Myocyte (in vitro differentiated cells): Measurements from ENCODE around the gene HNRNPUL1. TPM values are rescaled to one million over a fixed set of nuclear protein-coding genes. Genes with fewer than 3 reads are reported as not detected.
"Not testable (repeated sequence)": the region's sequence is repeated elsewhere in the genome, so short reads cannot be mapped to it uniquely, and the experiment has no call there.

Source experiments
- DNase-seq: peaks from one replicate; pipeline ENCODE4 v3.0.0-alpha.2; 2012; ENCODE audit warnings: low read depth
- polyA plus RNA-seq: library from polyadenylated mRNA; unstranded; fragments of >200 nt; gene quantifications from one replicate; pipeline ENCODE4 v1.2.1, GENCODE V29; 2012; ENCODE audit warnings: missing spikeins
- total RNA-seq: library from RNA; depleted of rRNA; stranded (reverse); fragments of >200 nt; gene quantifications from 2 replicates; pipeline ENCODE4 v1.2.3, GENCODE V29; 2014

The HNRNPUL1 gene
- total RNA-seq: 78.6 and 81.4 TPM in 2 replicates
- 112 TPM for polyA plus RNA-seq

DNA sequence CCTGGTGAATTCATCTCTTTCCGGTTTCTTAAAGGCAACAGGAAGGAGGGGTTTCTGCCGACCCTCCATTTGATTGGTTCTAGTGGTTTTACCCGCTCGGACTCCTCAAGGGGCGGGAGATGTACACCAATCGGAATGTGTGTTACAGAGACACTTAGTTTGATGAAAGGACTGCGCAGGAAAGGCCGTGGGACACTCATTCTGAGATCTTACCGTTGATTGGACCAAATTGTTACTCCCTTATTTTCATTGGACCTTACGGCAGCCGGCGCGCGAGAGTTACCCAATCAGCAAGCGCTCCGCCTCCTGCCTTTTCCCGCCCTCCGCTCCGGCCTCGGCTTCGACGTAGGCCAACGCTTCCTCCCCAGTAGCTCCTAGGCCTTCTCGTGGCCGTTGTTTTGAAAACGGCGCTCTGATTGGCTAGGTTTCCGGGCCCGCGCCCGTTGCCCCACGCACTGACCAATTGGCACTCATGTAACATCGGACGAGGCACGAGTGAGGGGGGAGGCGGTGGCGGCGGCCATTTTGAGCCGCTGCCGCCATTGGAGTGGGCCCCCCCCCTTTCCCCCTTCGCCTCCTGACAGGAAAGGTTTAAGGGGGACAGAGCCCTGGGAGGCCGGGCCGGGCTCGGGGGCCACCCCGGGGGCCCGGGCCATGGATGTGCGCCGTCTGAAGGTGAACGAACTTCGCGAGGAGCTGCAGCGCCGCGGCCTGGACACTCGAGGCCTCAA is at the start of gene HNRNPUL1:
Gene HNRNPUL1 (plus strand): TSS at position 523 of the 731 bp plus-strand sequence. CDS start 132 bp downstream, at position 655.
- DNase-seq: peak; percentile 100

DNA sequence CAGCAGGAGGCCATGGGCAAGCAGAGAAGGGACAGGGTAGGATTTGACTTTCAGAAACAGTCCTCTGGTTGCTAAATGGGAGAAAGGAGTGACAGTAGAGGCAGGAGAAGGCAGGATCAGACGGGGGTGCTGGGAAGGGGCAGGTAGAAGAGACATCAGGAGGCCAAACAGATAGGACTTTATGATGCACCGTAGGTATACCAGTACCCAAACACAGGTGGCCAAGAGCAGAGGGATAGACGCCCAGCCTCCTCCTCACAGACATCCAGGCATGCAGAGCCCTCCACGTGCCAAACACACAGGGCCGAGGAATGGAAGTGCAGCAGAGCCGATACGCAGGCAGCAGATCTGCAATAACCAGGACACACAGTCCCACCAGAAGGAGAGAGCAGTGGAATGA is 46.4 kb upstream of the HNRNPUL1 start:
- no peak for DNase-seq

DNA sequence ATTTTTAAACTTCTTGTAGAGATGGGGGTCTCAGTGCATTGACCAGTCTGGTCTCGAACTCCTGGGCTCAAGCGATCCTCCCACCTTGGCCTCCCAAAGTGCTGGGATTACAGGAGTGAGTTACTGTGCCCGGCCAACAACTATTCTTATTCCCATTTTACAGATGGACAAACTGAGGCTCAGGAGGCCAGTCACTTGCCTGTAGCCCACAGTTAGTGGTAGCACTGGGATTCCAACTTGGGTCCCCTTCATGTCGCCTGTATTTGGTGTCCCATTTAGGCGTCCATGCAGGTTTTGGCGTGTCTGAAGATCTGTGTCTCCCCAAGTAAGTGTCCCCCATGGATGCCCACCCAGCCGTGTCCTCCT is 45.9 kb upstream of the HNRNPUL1 start:
- DNase-seq: no peak

DNA sequence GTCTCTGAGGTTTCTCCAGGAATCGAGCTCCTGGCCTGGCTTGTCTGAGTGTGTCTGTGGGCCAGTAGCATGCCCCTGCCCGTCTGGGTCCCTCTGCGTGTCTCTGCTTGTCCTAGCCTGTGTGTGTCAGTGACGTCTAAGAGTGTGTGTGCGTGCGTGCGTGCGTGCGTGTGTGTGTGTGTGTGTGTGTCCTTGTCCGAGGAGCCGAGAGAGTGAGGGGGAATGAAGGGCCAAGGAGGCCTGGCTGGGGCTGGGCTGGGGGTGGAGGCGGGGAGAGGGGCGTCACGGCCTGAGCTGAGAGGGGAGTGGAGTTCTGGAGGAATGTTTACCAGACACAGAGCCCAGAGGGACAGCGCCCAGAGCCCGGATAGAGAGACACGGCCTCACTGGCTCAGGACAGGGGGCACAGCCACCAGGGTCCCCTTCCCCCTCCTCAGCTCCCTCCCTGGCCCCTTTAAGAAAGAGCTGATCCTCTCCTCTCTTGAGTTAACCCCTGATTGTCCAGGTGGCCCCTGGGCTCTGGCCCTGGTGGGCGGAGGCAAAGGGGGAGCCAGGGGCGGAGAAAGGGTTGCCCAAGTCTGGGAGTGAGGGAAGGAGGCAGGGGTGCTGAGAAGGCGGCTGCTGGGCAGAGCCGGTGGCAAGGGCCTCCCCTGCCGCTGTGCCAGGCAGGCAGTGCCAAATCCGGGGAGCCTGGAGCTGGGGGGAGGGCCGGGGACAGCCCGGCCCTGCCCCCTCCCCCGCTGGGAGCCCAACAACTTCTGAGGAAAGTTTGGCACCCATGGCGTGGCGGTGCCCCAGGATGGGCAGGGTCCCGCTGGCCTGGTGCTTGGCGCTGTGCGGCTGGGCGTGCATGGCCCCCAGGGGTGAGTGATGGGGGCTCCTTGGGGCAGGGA is 45.3 kb upstream of the HNRNPUL1 start, which contains the start of gene AXL:
Gene AXL (plus strand): TSS at position 609 of the 893 bp plus-strand sequence. CDS start 170 bp downstream, at position 779.
- DNase-seq: peak; percentile 91

DNA sequence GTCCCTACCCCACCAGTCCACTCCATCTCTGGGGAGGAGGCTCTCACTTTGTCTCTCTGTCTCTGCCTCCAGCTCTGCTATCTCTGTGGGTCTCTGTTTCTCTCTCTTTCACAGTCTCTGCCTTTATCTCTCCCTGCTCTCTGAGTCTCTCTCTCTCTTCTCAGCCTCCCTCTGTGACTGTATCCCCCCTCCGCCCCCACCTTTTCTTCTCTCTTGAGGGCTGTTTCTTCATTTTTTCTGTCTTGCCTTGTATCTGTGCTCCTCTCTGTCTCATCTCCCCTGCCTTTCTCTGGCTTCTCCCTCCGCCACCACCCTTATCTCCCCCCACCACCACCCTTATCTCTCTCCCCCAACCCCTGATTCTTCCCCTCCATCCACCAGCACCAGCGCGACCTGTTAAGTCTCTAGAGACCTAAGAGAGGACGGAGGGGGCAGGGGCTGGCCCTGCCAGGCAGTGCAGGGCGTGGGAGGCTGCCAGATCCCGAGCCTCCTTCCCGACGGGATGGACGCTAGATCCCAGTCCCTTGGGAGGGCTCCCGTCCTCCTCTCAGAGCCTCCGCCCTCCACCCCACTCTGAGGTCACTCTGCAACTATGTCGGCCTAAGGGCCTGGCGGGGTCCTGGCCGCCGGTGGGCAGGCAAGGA is 44.1 kb upstream of the HNRNPUL1 start:
- DNase-seq: peak; percentile 58

DNA sequence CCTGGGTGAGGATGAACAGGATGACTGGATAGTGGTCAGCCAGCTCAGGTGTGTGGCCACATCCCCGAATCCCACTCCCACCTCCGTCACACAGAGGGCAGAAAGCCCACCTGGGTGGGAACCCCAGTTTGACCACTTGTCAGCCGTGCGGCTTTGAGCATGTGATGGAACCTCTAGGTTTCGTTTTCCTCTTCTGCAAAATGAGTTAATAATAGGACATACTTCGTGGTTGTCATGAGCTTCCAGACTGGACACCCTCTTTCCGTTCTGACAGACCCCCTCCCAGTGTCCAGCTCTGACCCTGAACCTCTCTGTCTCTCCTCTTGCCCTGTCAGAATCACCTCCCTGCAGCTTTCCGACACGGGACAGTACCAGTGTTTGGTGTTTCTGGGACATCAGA is 43.4 kb upstream of the HNRNPUL1 start:
- DNase-seq: no peak

DNA sequence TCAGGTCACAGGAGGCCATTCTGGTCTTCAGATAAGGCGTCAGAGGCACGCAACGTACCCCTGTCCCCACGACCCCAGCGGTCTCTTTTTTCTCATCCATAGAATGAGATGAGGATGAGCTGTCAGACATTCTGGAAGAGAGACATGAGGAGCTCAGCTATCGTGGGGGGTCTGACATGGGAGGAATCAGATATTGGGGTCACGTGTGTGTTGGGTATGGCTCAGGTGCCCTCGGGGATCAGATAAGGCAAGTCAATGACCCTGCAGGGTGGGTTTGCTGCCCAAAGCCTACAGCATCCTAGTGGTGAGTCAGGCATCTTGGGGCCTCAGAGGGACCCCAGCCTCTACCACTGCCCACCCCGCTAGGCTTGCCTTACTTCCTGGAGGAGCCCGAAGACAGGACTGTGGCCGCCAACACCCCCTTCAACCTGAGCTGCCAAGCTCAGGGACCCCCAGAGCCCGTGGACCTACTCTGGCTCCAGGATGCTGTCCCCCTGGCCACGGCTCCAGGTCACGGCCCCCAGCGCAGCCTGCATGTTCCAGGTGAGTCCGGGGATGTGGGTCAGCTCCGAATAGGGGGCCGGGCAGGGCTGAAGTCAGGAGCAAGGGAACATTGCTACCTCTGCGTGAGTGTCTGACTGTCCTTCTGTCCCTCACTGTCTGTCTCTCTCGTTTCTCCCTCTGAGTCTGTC is 42.5 kb upstream of the HNRNPUL1 start:
- DNase-seq: no peak

DNA sequence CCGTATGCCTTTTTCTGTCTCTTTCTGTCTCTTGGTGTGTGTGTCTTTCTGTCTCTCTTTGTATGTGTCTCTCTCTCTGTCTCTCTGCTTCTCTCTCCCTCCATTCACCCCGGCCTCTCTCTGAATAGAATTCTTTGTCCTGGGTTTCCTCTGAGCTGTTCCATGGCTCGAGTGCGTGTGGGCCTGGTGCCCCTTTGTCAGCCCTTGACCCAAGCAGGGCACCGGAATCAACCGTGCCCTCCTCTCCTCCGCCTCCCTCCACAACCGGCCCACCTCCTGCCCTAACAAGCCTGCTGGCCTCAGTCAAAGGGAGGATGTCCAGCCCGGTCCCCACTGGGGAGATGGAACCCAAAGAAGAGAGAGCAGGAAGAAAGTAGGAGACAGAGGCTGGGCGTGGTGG is 41.9 kb upstream of the HNRNPUL1 start:
- no peak for DNase-seq

DNA sequence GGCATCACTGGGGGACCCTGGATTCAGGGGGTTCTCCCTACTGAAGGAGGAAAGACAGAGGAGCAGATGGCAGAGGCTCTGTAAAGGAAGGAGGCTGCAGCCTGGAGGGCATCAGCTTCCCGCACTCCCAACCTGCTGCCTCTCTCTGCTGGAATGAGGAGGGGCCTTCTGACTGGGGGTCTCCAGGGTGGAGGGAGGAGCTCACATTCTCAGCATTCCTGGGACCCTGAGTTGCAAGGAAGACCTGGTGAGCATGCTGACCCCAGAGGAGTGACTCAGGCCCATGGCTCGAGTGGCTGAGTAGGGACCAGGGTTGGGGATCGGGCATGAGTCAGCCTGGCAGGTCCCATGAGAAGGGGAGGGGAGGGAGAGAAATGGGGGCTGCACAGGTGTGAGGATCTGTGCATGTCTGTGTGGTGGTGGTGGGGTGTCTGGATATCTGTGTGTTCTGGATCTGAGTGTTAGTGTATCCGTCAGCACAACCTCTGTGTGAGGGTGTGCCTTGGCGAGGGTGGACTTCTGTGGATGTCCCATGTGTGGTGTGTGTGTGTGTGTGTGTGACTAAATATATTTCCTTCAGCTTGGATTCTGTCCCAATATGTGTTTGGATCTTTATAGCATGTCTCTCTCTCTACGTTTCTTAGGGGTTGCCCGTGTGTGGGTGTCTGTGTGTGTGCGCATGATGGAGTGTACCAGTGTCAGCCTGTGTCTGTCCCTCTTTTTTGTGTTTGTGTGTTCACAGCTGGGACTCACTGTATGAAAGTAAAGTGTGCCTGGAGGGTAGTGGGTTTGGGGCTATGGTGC is 40.5 kb upstream of the HNRNPUL1 start:
- peak; percentile 81 for DNase-seq

DNA sequence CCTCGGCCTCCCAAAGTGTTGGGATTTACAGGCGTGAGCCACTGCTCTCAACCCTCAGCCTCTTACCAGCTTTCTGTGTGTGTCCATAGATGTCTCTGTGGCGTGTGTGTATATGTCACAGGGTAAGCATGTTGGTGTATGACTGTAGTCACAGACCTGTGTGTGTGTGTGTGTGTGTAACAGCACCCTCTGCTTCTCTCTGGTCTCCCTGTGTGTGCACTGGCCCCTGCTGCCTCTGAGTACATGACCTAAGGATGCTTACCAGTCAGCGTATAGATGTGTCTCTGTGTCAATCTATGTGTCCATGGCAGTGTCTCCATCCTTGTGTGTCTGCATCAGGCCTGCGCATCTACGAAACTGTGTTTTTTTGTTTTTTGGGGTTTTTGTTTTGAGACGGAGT is 39.5 kb upstream of the HNRNPUL1 start:
- no peak for DNase-seq

DNA sequence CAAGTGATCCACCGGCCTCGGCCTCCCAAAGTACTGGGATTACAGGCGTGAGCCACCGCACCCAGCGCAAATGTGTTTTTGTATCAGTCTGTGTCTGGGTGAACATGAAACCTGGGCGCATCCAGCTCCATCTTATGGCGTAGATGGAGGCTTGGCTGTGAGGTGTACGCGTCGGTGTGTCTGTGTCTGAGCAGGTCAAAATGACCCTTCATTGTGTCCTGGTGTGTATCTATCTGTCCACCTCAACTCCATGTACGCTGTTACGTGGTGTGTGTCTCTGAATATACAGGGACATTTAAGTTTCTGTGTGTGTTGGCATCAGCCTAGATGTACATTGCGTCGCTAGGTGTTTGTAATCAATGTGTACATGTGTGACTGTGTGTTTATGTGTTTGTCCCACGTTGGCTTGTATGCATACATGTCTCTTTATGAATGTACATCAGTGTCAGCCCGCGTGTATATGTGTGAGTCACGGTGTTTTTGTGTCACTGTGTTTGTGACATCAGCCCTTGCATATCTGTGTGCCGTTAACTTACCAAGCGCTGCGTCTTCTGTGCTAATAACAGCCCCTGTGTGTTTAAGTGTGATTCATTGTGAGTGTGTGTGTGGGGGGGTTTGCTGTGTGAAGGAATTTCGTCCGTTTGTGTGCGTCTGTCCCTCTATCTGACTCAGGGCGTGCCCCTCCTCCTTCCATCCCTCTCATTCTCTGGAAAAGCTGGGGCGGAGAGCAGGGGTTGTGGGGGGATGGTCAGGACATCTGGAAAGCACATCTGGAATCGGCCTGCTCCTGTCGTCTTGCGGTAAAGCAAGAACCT is 38.7 kb upstream of the HNRNPUL1 start:
- DNase-seq: no peak

DNA sequence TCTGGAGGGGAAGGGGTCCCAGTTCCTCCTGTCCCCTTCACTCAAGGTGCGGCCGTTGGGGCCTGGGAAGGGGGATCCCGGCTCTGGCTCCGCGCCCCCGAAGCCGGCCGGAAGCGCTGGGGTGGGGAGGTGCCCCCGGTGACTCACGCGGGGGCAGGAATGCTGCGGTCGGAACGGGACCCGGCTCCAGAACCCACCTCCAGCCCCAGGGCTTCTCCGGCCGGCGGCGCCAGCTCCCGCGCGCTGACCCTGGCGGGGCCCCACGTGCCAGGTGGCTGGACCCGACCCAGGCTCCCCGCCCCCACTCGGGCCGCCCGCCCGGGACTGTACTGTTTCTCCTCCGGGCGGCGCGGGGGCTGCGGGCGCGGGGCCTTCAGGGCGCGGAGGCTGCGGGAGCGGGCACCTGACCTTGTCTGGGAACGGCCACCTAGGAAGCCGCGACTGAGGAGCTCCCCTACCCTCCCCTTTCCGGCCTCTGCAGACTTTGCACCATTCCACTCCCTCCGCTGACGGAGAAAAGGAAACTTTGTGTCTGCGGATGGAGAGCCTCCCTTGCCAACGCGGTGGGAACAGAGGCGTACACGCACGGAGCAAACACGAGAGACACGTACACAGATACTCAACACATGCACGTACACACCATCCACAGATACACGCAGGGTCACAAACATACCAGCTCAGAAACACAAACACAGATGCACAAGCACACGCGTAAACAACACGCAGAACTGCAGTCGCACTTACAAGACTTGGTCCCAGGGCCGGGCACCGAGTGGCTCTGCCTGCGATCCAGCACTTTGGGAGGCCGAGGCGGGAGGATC is 37.9 kb upstream of the HNRNPUL1 start:
- DNase-seq: peak; percentile 86

DNA sequence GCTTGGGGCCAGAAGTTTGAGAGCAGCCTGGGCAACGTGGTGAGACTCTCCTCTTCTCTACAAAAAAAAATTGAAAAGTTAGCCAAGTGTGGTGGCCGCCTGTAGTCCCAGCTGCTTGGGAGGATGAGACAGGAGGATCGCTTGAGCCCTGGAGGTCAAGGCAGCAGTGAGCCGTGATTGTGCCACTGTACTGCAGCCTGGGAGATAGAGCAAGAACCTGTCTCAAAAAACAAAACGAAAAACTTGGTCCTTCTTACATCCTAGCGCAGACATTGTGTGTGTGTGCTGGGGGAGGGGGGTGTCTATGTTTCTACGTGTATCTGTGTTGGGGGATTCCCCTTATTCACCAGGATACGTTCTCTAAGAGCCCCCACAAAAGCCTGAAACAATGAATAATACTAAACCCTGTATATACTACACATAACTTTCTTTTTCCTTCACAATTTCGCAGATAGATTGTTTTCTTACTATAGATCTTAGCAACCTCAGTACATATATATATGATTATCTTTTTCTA is 37.2 kb upstream of the HNRNPUL1 start:
- no peak for DNase-seq

DNA sequence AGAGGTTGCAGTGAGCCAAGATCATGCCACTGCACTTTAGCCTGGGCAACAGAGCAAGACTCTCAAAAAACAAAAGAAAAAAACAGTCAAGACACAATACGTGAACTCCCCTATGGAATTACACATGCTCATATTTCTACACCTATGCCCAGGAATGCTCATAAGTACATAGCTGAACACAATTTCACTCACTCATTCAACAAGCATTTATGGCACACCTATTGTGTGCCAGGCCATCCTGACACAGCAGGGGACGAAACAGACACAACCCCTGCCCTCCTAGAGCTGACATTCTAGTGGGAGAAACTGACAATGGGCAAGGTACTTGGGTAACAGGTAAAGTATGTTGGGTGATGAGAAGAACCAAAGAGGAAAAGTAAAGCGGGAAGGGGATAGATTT is 35.7 kb upstream of the HNRNPUL1 start:
- no peak for DNase-seq

DNA sequence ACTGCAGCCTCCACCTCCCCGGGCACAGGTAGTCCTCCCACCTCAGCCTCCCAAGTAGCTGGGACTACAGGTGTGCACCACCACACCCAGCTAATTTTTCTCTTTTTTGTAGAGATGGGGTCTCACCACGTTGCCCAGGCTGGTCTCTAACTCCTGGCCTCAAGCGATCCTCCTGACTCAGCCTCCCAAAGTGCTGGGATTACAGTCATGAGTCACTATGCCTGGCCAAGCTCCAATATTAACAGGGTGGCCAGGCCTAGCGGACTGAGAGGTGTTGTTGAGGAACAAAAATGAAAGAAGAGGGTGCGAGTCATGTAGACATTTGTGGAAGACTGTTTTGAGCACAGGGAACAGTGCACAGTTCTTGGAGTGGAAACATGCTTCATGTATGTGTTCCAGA is 34.8 kb upstream of the HNRNPUL1 start:
- not testable (repeated sequence) for DNase-seq

DNA sequence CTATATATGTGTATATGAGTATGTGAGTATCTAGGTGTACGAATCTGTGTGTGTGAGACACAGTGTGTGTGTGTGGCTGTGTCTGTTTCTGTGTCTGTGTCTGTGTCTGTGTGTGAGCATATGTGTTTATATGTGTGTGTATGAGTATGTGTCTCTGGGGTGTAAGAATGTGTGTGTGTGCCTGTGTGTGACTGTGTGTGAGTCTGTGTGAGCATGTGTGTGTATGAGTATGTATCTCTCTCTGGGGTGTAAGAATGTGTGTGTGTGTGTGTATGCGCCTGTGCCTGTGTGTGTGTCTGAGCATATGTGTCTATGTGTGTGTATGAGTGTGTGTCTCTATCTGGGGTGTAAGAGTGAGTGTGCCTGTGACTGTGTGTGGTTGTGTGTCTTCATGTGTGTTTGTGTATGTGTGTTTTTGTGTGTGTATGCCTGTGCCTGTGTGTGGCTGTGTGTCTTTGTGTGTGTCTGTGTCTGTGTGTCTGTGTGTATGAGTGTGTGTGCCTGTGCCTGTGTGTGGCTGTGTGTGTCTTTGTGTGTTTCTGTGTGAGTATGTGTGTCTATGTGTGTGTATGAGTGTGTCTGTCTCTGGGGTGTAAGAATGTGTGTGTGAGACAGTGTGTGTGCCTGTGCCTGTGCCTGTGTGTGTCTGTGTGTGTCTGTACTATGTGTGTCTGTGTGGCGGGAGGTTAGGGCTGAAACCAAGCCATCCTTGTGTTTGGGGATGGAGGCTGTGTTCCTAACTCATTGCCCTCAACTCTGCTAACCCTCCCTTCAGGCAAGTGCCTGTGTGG is 33.9 kb upstream of the HNRNPUL1 start:
- no peak for DNase-seq

DNA sequence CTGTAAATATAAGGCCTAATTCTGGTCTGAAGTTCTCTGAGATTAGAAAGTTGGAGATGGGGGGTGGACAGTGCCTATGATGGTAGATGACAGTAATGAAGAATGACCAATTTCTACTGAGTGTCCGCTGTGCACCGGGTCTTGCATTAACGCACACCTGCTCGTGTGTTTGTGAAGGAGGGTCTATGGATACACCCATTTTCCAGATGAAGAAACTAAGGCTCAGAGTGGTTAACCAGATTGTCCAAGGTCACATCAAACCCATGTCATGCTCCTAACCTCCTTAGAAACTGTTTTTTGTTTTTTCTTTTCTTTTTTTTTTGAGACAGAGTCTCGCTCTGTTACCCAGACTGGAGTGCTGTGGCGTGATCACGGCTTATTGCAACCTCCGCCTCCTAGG is 31.5 kb upstream of the HNRNPUL1 start:
- no peak for DNase-seq
